ENCODE data around the gene RCSD1. TPM values are rescaled to one million over a fixed set of nuclear protein-coding genes. Genes with fewer than 3 reads are reported as not detected.

RCSD1 gene
- total and polyA plus RNA-seq, 2 of the 13 experiments (the other 11 are each of a cell fraction or from before 2014, with no cell fraction given), result not detected

- no peak overlapping the region for H2AFZ ChIP-seq (ENCODE audit: low read length)
- peaks cover 8% of the 10 kb centered on the region; the same call in 1 of the 2 replicates for H3K4me1 ChIP-seq (ENCODE audit: insufficient read depth, low read length)
- H3K9ac ChIP-seq (ENCODE audit: insufficient read depth, low read depth, low read length), result no peak overlapping the region
- CTCF ChIA-PET (ENCODE audit: low intra/inter-chr PET ratio, low total read pairs), result no interaction called here
- peaks cover 0 to 32% of the 10 kb centered on the region in 2 experiments; a peak in 3 of 5 replicates for H3K27me3 ChIP-seq (ENCODE audit: control insufficient read depth in 1 of 2, insufficient read depth in 2 of 2, low read length in 2 of 2)
- POLR2A ChIA-PET, result interaction anchor here (1.1 kb wide), 1 partner anchor 9 kb away, joined by 3 read pairs; no protein-coding TSS in a partner anchor
- intact Hi-C loops (cut with micrococcal nuclease; ENCODE audit: unreplicated experiment) (loop anchor here (10.0 kb wide), 1 partner anchor 620 kb away; no protein-coding TSS in a partner anchor), in situ Hi-C loops (cut with HindIII; ENCODE audit: extremely low pct_ligation_motif_present, low pct_unique_long_range_greater_than_20kb) (no loop called here)
- no peaks in the 10 kb centered on the region for H3K79me2 ChIP-seq (ENCODE audit: insufficient read depth, low read length)
- TF ChIP-seq ZBTB26 (CRISPR knock-in tag; IDR thresholded peaks at IDR 0.05; ENCODE audit: borderline replicate concordance) (no peak), ZNF512 (CRISPR knock-in tag; IDR thresholded peaks at IDR 0.05) (no peak), ZNF460 (CRISPR knock-in tag; IDR thresholded peaks at IDR 0.05; ENCODE audit: borderline replicate concordance) (no peak), ZNF556 (CRISPR knock-in tag; IDR thresholded peaks at IDR 0.05; ENCODE audit: borderline replicate concordance) (no peak), ZNF180 (CRISPR knock-in tag; IDR thresholded peaks at IDR 0.05; ENCODE audit: borderline replicate concordance, low read depth) (no peak), ZNF7 (CRISPR knock-in tag; IDR thresholded peaks at IDR 0.05) (no peak), GLI4 (CRISPR knock-in tag; IDR thresholded peaks at IDR 0.05; ENCODE audit: borderline replicate concordance) (no peak), NFE2L2 (IDR thresholded peaks at IDR 0.05; ENCODE audit: low read length) (no peak), PHF5A (CRISPR knock-in tag; IDR thresholded peaks at IDR 0.05; ENCODE audit: low read depth, unreplicated experiment) (no peak), SRF (IDR thresholded peaks at IDR 0.05; ENCODE audit: low read depth, low read length) (no peak), CBX2 (IDR thresholded peaks at IDR 0.05; ENCODE audit: low read depth, low read length) (no peak), CBX2 (CRISPR knock-in tag; IDR thresholded peaks at IDR 0.05; ENCODE audit: low read depth) (no peak), ZEB1 (IDR thresholded peaks at IDR 0.05; ENCODE audit: insufficient replicate concordance, low read depth) (no peak), ETV6 (CRISPR knock-in tag; conservative IDR thresholded peaks at IDR 0.05) (no peak)
- TF ChIP-seq, protein P1, sequence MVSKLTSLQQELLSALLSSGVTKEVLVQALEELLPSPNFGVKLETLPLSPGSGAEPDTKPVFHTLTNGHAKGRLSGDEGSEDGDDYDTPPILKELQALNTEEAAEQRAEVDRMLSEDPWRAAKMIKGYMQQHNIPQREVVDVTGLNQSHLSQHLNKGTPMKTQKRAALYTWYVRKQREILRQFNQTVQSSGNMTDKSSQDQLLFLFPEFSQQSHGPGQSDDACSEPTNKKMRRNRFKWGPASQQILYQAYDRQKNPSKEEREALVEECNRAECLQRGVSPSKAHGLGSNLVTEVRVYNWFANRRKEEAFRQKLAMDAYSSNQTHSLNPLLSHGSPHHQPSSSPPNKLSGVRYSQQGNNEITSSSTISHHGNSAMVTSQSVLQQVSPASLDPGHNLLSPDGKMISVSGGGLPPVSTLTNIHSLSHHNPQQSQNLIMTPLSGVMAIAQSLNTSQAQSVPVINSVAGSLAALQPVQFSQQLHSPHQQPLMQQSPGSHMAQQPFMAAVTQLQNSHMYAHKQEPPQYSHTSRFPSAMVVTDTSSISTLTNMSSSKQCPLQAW (CRISPR knock-in tag; IDR thresholded peaks at IDR 0.05), result no peak
- TF ChIP-seq, protein P2, sequence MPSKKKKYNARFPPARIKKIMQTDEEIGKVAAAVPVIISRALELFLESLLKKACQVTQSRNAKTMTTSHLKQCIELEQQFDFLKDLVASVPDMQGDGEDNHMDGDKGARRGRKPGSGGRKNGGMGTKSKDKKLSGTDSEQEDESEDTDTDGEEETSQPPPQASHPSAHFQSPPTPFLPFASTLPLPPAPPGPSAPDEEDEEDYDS (CRISPR knock-in tag; IDR thresholded peaks at IDR 0.05), result no peak
- H3K9me3 ChIP-seq (ENCODE audit: low read length), result no peaks in the 10 kb centered on the region
- H3K4me2 ChIP-seq (ENCODE audit: low read depth, low read length), result no peak overlapping the region
- H3K27ac ChIP-seq (ENCODE audit: extremely low read length, insufficient read depth, low read length), result no peak overlapping the region
- H3K4me3 ChIP-seq (replicated peaks in 1 of 3; ENCODE audit: insufficient read depth in 1 of 3, low read depth in 2 of 3, low read length in 3 of 3), result no peak overlapping the region
- FAIRE-seq (no peak), ATAC-seq (no peak), DNase-seq (ENCODE audit: low spot score) (no peak)
- BruUV-seq (replicated peaks), result no TSS peak
- no peaks in the 10 kb centered on the region for H3K36me3 ChIP-seq (replicated peaks in 1 of 2; ENCODE audit: control insufficient read depth in 1 of 2, insufficient read depth in 2 of 2, low read length in 2 of 2)
- no peaks in the 10 kb centered on the region for H4K20me1 ChIP-seq (ENCODE audit: insufficient read depth, low read length)
- 5% methylated on average over 2 of the region's 2 CpGs for WGBS (ENCODE audit: low lambda C conversion rate)
These were observed 74.7 kb downstream of the RCSD1 start for GRCh38 chr1:167704715-167705114.
